Keratinocyte (primary cell): ENCODE data around the gene ACACB.

Source experiments
- EZH2 ChIP-seq: IDR thresholded peaks from one replicate; pipeline ENCODE4 v1.6.1; 2012; ENCODE audit warnings: inconsistent platforms, mild to moderate bottlenecking, low read length, moderate library complexity
- TF ChIP-seq, protein P1 (sequence below), 3 experiments: IDR thresholded peaks in 1 of 3; conservative IDR thresholded peaks in 1 of 3; optimal IDR thresholded peaks in 1 of 3; 2 replicates in 2 of 3; 3 replicates in 1 of 3; pipeline versions ENCODE3 to v1.5.1; 2011; ENCODE audit warnings: low read length in 3 of 3, mild to moderate bottlenecking in 3 of 3, moderate library complexity in 2 of 3, control low read depth in 1 of 3, inconsistent platforms in 1 of 3; ENCODE audit not compliant: insufficient read depth in 2 of 3; ENCODE audit errors: extremely low read depth in 1 of 3

- TF ChIP-seq, protein P1, sequence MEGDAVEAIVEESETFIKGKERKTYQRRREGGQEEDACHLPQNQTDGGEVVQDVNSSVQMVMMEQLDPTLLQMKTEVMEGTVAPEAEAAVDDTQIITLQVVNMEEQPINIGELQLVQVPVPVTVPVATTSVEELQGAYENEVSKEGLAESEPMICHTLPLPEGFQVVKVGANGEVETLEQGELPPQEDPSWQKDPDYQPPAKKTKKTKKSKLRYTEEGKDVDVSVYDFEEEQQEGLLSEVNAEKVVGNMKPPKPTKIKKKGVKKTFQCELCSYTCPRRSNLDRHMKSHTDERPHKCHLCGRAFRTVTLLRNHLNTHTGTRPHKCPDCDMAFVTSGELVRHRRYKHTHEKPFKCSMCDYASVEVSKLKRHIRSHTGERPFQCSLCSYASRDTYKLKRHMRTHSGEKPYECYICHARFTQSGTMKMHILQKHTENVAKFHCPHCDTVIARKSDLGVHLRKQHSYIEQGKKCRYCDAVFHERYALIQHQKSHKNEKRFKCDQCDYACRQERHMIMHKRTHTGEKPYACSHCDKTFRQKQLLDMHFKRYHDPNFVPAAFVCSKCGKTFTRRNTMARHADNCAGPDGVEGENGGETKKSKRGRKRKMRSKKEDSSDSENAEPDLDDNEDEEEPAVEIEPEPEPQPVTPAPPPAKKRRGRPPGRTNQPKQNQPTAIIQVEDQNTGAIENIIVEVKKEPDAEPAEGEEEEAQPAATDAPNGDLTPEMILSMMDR (optimal IDR thresholded peaks at IDR 0.05 in 1 of 3, IDR thresholded peaks at IDR 0.05 in 1 of 3, conservative IDR thresholded peaks at IDR 0.05 in 1 of 3; ENCODE audit: extremely low read depth in 1 of 3, insufficient read depth in 2 of 3, low read length in 3 of 3) = no peak
- no peak for TF ChIP-seq EZH2
Measured at GRCh38 chr12:109193896-109194295, 77.5 kb downstream of the ACACB start.
